Stomach smooth muscle (tissue), 2 donors: ENCODE data around the gene EEFSEC.

Source experiments
- H3K27ac ChIP-seq: one replicate; pipeline ENCODE4 v1.7.0; 2013; ENCODE audit warnings: mild to moderate bottlenecking, low read length, inconsistent platforms
- H3K27me3 ChIP-seq, 2 donors: one replicate each; pipeline ENCODE4 v1.7.0; 2013; ENCODE audit warnings: low read length in 2 of 2; ENCODE audit not compliant: insufficient read depth in 2 of 2, control insufficient read depth in 1 of 2
- H3K36me3 ChIP-seq, 2 donors: one replicate each; pipeline ENCODE4 v1.7.0; 2013; ENCODE audit warnings: low read length in 2 of 2; ENCODE audit not compliant: control insufficient read depth in 2 of 2, insufficient read depth in 2 of 2
- H3K4me1 ChIP-seq: one replicate; pipeline ENCODE4 v1.7.0; 2013; ENCODE audit warnings: low read length; ENCODE audit not compliant: control insufficient read depth, insufficient read depth
- H3K4me3 ChIP-seq, 2 donors: one replicate each; pipeline ENCODE4 v1.7.0; 2013; ENCODE audit warnings: low read length in 2 of 2
- H3K9ac ChIP-seq, 2 donors: one replicate each; pipeline ENCODE4 v1.7.0; 2013; ENCODE audit warnings: low read length in 2 of 2, mild to moderate bottlenecking in 1 of 2
- H3K9me3 ChIP-seq, 2 donors: one replicate each; pipeline ENCODE4 v1.7.0; 2013; ENCODE audit warnings: low read length in 2 of 2; ENCODE audit not compliant: control insufficient read depth in 2 of 2
- donor health status: healthy.
- donor health status: Pancreatic carcinoma.

The EEFSEC gene

GRCh38 chr3:128153156-128154041 is at the start of gene EEFSEC:
Gene EEFSEC, plus strand, starts transcription at chr3:128153481. Its CDS starts 27 bp downstream, at chr3:128153508.
- peak within 1 kb of the TSS; percentile 66 for H3K27ac ChIP-seq
- H3K4me3 ChIP-seq, result peak within 1 kb of the TSS; percentile 84 to 85
- H3K4me1 ChIP-seq, result peaks cover 5% of the 10 kb centered on the region
- H3K9me3 ChIP-seq, result no peaks in the 10 kb centered on the region
- no peaks in the 10 kb centered on the region for H3K27me3 ChIP-seq
- peaks cover 0 to 4% of the 10 kb centered on the region in 2 donors for H3K36me3 ChIP-seq
- peak within 1 kb of the TSS; percentile 58 to 73 for H3K9ac ChIP-seq

- Histone ChIP-seq H3K27ac (no peak overlapping the region), H3K36me3 (peaks cover 9 to 11% of the 10 kb centered on the region in 2 donors), H3K9ac (no peak overlapping the region), H3K4me3 (no peak overlapping the region), H3K9me3 (no peaks in the 10 kb centered on the region), H3K4me1 (peaks cover 8% of the 10 kb centered on the region), H3K27me3 (no peaks in the 10 kb centered on the region)
These were observed 45.4 kb upstream of the EEFSEC start for GRCh38 chr3:128107834-128108233.

- Histone ChIP-seq H3K27me3 (no peaks in the 10 kb centered on the region), H3K9me3 (no peaks in the 10 kb centered on the region), H3K9ac (no peak overlapping the region), H3K36me3 (peaks cover 5 to 6% of the 10 kb centered on the region in 2 donors), H3K27ac (no peak overlapping the region), H3K4me3 (no peak overlapping the region), H3K4me1 (peaks cover 8% of the 10 kb centered on the region)
These were observed 42.1 kb upstream of the EEFSEC start for GRCh38 chr3:128111147-128111546.

- Histone ChIP-seq H3K4me1 (peaks cover 8% of the 10 kb centered on the region), H3K36me3 (peaks cover 5 to 6% of the 10 kb centered on the region in 2 donors), H3K27ac (no peak overlapping the region), H3K9me3 (no peaks in the 10 kb centered on the region), H3K9ac (no peak overlapping the region), H3K4me3 (no peak overlapping the region), H3K27me3 (no peaks in the 10 kb centered on the region)
These were observed 40.8 kb upstream of the EEFSEC start for GRCh38 chr3:128112357-128112968.

GRCh38 chr3:128113817-128114794 is 39.2 kb upstream of the EEFSEC start:
- peaks cover 2 to 5% of the 10 kb centered on the region in 2 donors for H3K36me3 ChIP-seq
- no peak overlapping the region for H3K9ac ChIP-seq
- no peaks in the 10 kb centered on the region for H3K9me3 ChIP-seq
- H3K4me1 ChIP-seq, result peaks cover 8% of the 10 kb centered on the region
- no peaks in the 10 kb centered on the region for H3K27me3 ChIP-seq
- no peak overlapping the region for H3K27ac ChIP-seq
- no peak overlapping the region for H3K4me3 ChIP-seq

GRCh38 chr3:128122013-128122412 is 31.3 kb upstream of the EEFSEC start:
- H3K4me1 ChIP-seq, result peaks cover 8% of the 10 kb centered on the region
- H3K36me3 ChIP-seq, result no peaks in the 10 kb centered on the region
- no peak overlapping the region for H3K9ac ChIP-seq
- no peaks in the 10 kb centered on the region for H3K9me3 ChIP-seq
- H3K4me3 ChIP-seq, result no peak overlapping the region
- H3K27ac ChIP-seq, result no peak overlapping the region
- no peaks in the 10 kb centered on the region for H3K27me3 ChIP-seq

- peak overlapping the region; percentile 79 to 96 for H3K4me3 ChIP-seq
- H3K27me3 ChIP-seq, result no peaks in the 10 kb centered on the region
- H3K4me1 ChIP-seq, result peaks cover 8% of the 10 kb centered on the region
- no peaks in the 10 kb centered on the region for H3K9me3 ChIP-seq
- H3K36me3 ChIP-seq, result no peaks in the 10 kb centered on the region
- peak overlapping the region; percentile 63 to 80 for H3K9ac ChIP-seq
- H3K27ac ChIP-seq, result peak overlapping the region; percentile 67
These were observed 30.1 kb upstream of the EEFSEC start for GRCh38 chr3:128123156-128123537.

- Histone ChIP-seq H3K9ac (peak within 1 kb of the TSS; percentile 68 to 80), H3K9me3 (no peaks in the 10 kb centered on the region), H3K27ac (peak within 1 kb of the TSS; percentile 75), H3K27me3 (no peaks in the 10 kb centered on the region), H3K4me1 (peaks cover 8% of the 10 kb centered on the region), H3K4me3 (peak within 1 kb of the TSS; percentile 79 to 96), H3K36me3 (no peaks in the 10 kb centered on the region)
These were observed 29.5 kb upstream of the EEFSEC start, which contains the start of gene RUVBL1 for GRCh38 chr3:128123538-128124368. Gene RUVBL1, minus strand, starts transcription at chr3:128123812. Its CDS starts 88 bp downstream, at chr3:128123724.

GRCh38 chr3:128127236-128127635 is 26.0 kb upstream of the EEFSEC start:
- Histone ChIP-seq H3K27me3 (no peaks in the 10 kb centered on the region), H3K9ac (no peak overlapping the region), H3K36me3 (no peaks in the 10 kb centered on the region), H3K27ac (no peak overlapping the region), H3K4me3 (no peak overlapping the region), H3K4me1 (peaks cover 8% of the 10 kb centered on the region), H3K9me3 (no peaks in the 10 kb centered on the region)
